Measurements from ENCODE around the gene NATD1. TPM values are rescaled to one million over a fixed set of nuclear protein-coding genes. Genes with fewer than 3 reads are reported as not detected.

Gene NATD1
- total RNA-seq, 1 experiment from 2014 or later: 7.3 TPM

DNA sequence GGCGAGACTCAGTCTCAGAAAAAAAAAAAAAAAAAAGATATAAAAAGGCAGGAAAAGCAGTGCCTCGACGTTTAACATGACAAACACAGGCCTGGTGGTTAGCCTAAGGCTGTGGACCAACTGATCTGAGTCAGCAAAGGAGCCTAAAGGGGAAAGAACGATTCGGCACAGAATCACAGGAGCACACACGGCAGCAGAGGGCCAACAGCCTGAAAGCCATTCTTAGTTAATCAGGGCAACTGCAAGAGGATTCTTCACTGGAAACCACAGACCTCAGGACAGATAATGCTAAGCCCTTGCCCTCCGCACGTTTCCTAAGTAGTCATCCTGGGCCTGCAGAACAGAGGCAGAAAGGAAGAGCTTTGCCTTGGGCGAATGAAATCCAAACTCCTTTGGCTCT lies 53.9 kb downstream of the NATD1 start:
- Histone ChIP-seq H3K4me1 (ENCODE audit: insufficient read depth, low read length) (peaks cover 13% of the 10 kb centered on the region; the same call in 1 of the 2 replicates), H3K56ac (ENCODE audit: insufficient read length, low read depth, low read length) (no peak overlapping the region), H4K5ac (ENCODE audit: insufficient read length, low read depth, low read length) (no peak overlapping the region), H3K4me2 (ENCODE audit: insufficient read depth, insufficient read length, low read length) (no peak overlapping the region), H3K14ac (ENCODE audit: insufficient read depth, low read length) (no peak overlapping the region), H2BK5ac (ENCODE audit: insufficient read length, low read length) (no peak overlapping the region), H3K79me2 (ENCODE audit: insufficient read depth, low read length) (peaks cover 18% of the 10 kb centered on the region; the same call in 1 of the 2 replicates), H3K23me2 (ENCODE audit: insufficient read length, low read depth, low read length, poor library complexity, severe bottlenecking) (no peaks in the 10 kb centered on the region), H2BK120ac (ENCODE audit: low read depth, low read length, poor library complexity, severe bottlenecking) (no peak overlapping the region), H3K4ac (ENCODE audit: low read depth, low read length) (no peak overlapping the region), H3K23ac (ENCODE audit: insufficient read length, low read depth, low read length) (no peak overlapping the region), H3T11ph (ENCODE audit: low read length) (no peak overlapping the region), H2AFZ (ENCODE audit: low read length) (no peak overlapping the region), H2BK12ac (ENCODE audit: insufficient read length, low read depth, low read length) (no peak overlapping the region), H2BK15ac (ENCODE audit: low read depth, low read length) (no peak overlapping the region), H3K79me1 (ENCODE audit: insufficient read depth, low read depth, low read length, poor library complexity, severe bottlenecking) (peaks cover 7% of the 10 kb centered on the region), H4K8ac (replicated peaks; ENCODE audit: insufficient read length, low read depth, low read length) (no peak overlapping the region), H4K91ac (ENCODE audit: insufficient read length, low read depth, low read length) (no peak overlapping the region), H2BK20ac (ENCODE audit: low read depth, low read length, poor library complexity, severe bottlenecking) (no peak overlapping the region), H3K9ac (ENCODE audit: extremely low read depth, insufficient read length, low read length) (no peak overlapping the region), H3K27ac (ENCODE audit: insufficient read length, low read depth, low read length) (peak overlapping the region; percentile 8), H3K18ac (ENCODE audit: insufficient read length, low read depth, low read length) (no peak overlapping the region), H3K9me3 (ENCODE audit: control insufficient read depth, low read depth, low read length) (no peaks in the 10 kb centered on the region), H4K20me1 (ENCODE audit: control insufficient read depth, insufficient read depth, insufficient read length) (no peaks in the 10 kb centered on the region), H3K27me3 (ENCODE audit: insufficient read depth, low read length) (no peaks in the 10 kb centered on the region), H2AK5ac (ENCODE audit: insufficient read length, low read length) (no peak overlapping the region)
- TF ChIP-seq, protein P1, sequence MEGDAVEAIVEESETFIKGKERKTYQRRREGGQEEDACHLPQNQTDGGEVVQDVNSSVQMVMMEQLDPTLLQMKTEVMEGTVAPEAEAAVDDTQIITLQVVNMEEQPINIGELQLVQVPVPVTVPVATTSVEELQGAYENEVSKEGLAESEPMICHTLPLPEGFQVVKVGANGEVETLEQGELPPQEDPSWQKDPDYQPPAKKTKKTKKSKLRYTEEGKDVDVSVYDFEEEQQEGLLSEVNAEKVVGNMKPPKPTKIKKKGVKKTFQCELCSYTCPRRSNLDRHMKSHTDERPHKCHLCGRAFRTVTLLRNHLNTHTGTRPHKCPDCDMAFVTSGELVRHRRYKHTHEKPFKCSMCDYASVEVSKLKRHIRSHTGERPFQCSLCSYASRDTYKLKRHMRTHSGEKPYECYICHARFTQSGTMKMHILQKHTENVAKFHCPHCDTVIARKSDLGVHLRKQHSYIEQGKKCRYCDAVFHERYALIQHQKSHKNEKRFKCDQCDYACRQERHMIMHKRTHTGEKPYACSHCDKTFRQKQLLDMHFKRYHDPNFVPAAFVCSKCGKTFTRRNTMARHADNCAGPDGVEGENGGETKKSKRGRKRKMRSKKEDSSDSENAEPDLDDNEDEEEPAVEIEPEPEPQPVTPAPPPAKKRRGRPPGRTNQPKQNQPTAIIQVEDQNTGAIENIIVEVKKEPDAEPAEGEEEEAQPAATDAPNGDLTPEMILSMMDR (conservative IDR thresholded peaks at IDR 0.05): no peak; the same call in 2 of the 3 replicates
- Mint-ChIP-seq H3K36me3 (ENCODE audit: insufficient read depth in 1 of 3, low read depth in 3 of 3) (peaks cover 21 to 34% (median 26%) of the 10 kb centered on the region in 3 experiments), H3K27me3 (ENCODE audit: low read depth) (no peaks in the 10 kb centered on the region), H3K4me1 (peaks cover 32 to 40% of the 10 kb centered on the region in 2 experiments), H3K9me3 (no peaks in the 10 kb centered on the region), H3K27ac (peak overlapping the region; percentile 95 to 97 (median 96)), H3K4me3 (peak overlapping the region; percentile 26 to 62; a peak in 4 of 5 replicates)
- no CpG with 5 or more reads among the region's 9 CpGs for WGBS (ENCODE audit: extremely low coverage, insufficient read length, low lambda C conversion rate)
- DNase-seq: peak; percentile 84
